T-helper 17 cell (primary cell): Measurements from ENCODE around the gene PNMA6E. TPM values are rescaled to one million over a fixed set of nuclear protein-coding genes. Genes with fewer than 3 reads are reported as not detected.

ENCODE experiments used
- ATAC-seq: fragments of 150-1000 bp; cut with Tn5 transposase; 2 replicates; pipeline ENCODE4 v1.10.0; 2021; ENCODE audit warnings: mild to moderate bottlenecking, moderate library complexity
- DNase-seq, 3 donors: peaks; one replicate each; pipeline versions ENCODE4 v3.0.0 to v3.0.0-alpha.2; 2020 to 2021
- H3K9me3 ChIP-seq: one replicate; pipeline ENCODE4 v1.7.0; 2013; ENCODE audit warnings: low read length, mild to moderate bottlenecking; ENCODE audit not compliant: control insufficient read depth, poor library complexity, severe bottlenecking
- H3K27ac Mint-ChIP-seq: one replicate; pipeline ENCODE4 v1.8.0; 2022; ENCODE audit warnings: mild to moderate bottlenecking, moderate library complexity, mixed read lengths
- H3K27me3 Mint-ChIP-seq: one replicate; pipeline ENCODE4 v1.8.0; 2022; ENCODE audit warnings: mixed read lengths
- H3K36me3 Mint-ChIP-seq: one replicate; pipeline ENCODE4 v1.8.0; 2022; ENCODE audit warnings: low read depth, mixed read lengths
- H3K4me1 Mint-ChIP-seq: one replicate; pipeline ENCODE4 v1.8.0; 2022; ENCODE audit warnings: mild to moderate bottlenecking, mixed read lengths
- H3K4me3 Mint-ChIP-seq: one replicate; pipeline ENCODE4 v1.8.0; 2022; ENCODE audit warnings: mild to moderate bottlenecking, moderate library complexity, mixed read lengths
- total RNA-seq, 4 donors: library from RNA in 2 of 4; stranded (reverse) in 2 of 4; gene quantifications; one replicate each; pipeline ENCODE4 v1.2.3 and lab custom pipeline; 2022 to 2026

Gene PNMA6E
- not detected for total RNA-seq
- 0 reads per million in 2 donors for total RNA-seq (lab: John Stamatoyannopoulos, UW)

GRCh38 chrX:153401133-153401764 is at the start of gene PNMA6E:
TSS of gene PNMA6E (minus strand) at chrX:153401350. CDS start at chrX:153398849, 2,501 bp downstream.
- Mint-ChIP-seq H3K4me1 (peaks cover 4% of the 10 kb centered on the region), H3K4me3 (no peak within 1 kb of the TSS), H3K36me3 (no peaks in the 10 kb centered on the region), H3K27ac (no peak within 1 kb of the TSS), H3K27me3 (no peaks in the 10 kb centered on the region)
- no peak for ATAC-seq
- no peaks in the 10 kb centered on the region for H3K9me3 ChIP-seq
- DNase-seq: no peak

GRCh38 chrX:153450949-153451277 is 49.8 kb upstream of the PNMA6E start:
- no peak overlapping the region for H3K4me3 Mint-ChIP-seq

GRCh38 chrX:153450114-153450948 is 49.2 kb upstream of the PNMA6E start:
- ATAC-seq (no peak), DNase-seq (no peak)
- no peaks in the 10 kb centered on the region for H3K36me3 Mint-ChIP-seq
- H3K27ac Mint-ChIP-seq: no peak overlapping the region
- no peaks in the 10 kb centered on the region for H3K9me3 ChIP-seq
- no peaks in the 10 kb centered on the region for H3K4me1 Mint-ChIP-seq
- no peak overlapping the region for H3K4me3 Mint-ChIP-seq
- H3K27me3 Mint-ChIP-seq: no peaks in the 10 kb centered on the region

More at GRCh38 chrX:153450949-153451277, 49.8 kb upstream of the PNMA6E start:
- Mint-ChIP-seq H3K27me3 (no peaks in the 10 kb centered on the region), H3K4me1 (no peaks in the 10 kb centered on the region), H3K27ac (peak overlapping the region; percentile 68), H3K36me3 (no peaks in the 10 kb centered on the region)
- ATAC-seq (no peak), DNase-seq (no peak)
- H3K9me3 ChIP-seq: no peaks in the 10 kb centered on the region

GRCh38 chrX:153449368-153450113 is 48.4 kb upstream of the PNMA6E start:
- no peak overlapping the region for H3K27ac Mint-ChIP-seq
- ATAC-seq (no peak), DNase-seq (no peak)
- H3K4me1 Mint-ChIP-seq: no peaks in the 10 kb centered on the region
- no peaks in the 10 kb centered on the region for H3K36me3 Mint-ChIP-seq
- H3K27me3 Mint-ChIP-seq: no peaks in the 10 kb centered on the region
- no peak overlapping the region for H3K4me3 Mint-ChIP-seq
- no peaks in the 10 kb centered on the region for H3K9me3 ChIP-seq

GRCh38 chrX:153448556-153449367 is 47.6 kb upstream of the PNMA6E start:
- no peaks in the 10 kb centered on the region for H3K27me3 Mint-ChIP-seq
- no peaks in the 10 kb centered on the region for H3K4me1 Mint-ChIP-seq
- no peak for DNase-seq
- no peak for ATAC-seq
- no peaks in the 10 kb centered on the region for H3K36me3 Mint-ChIP-seq
- no peak overlapping the region for H3K4me3 Mint-ChIP-seq
- no peak overlapping the region for H3K27ac Mint-ChIP-seq
- H3K9me3 ChIP-seq: no peaks in the 10 kb centered on the region

GRCh38 chrX:153447581-153447960 is 46.4 kb upstream of the PNMA6E start:
- Mint-ChIP-seq H3K36me3 (no peaks in the 10 kb centered on the region), H3K4me1 (no peaks in the 10 kb centered on the region), H3K27ac (no peak overlapping the region), H3K27me3 (no peaks in the 10 kb centered on the region), H3K4me3 (no peak overlapping the region)
- ATAC-seq: no peak
- no peaks in the 10 kb centered on the region for H3K9me3 ChIP-seq
- DNase-seq: no peak

GRCh38 chrX:153446950-153447580 is 45.9 kb upstream of the PNMA6E start:
- Mint-ChIP-seq H3K36me3 (no peaks in the 10 kb centered on the region), H3K27ac (no peak overlapping the region), H3K27me3 (no peaks in the 10 kb centered on the region), H3K4me1 (no peaks in the 10 kb centered on the region), H3K4me3 (no peak overlapping the region)
- H3K9me3 ChIP-seq: no peaks in the 10 kb centered on the region
- DNase-seq (no peak), ATAC-seq (no peak)

- DNase-seq (no peak), ATAC-seq (no peak)
- no peaks in the 10 kb centered on the region for H3K9me3 ChIP-seq
- no peaks in the 10 kb centered on the region for H3K27me3 Mint-ChIP-seq
- H3K4me1 Mint-ChIP-seq: no peaks in the 10 kb centered on the region
- no peak overlapping the region for H3K4me3 Mint-ChIP-seq
- no peak overlapping the region for H3K27ac Mint-ChIP-seq
- no peaks in the 10 kb centered on the region for H3K36me3 Mint-ChIP-seq
These were observed 45.4 kb upstream of the PNMA6E start for GRCh38 chrX:153446636-153446936.

GRCh38 chrX:153445856-153446635 is 44.9 kb upstream of the PNMA6E start, which contains the start of gene TREX2:
TSS of gene TREX2 (minus strand) at chrX:153446056. CDS start at chrX:153445430, 626 bp downstream.
- no peaks in the 10 kb centered on the region for H3K4me1 Mint-ChIP-seq
- no peak within 1 kb of the TSS for H3K27ac Mint-ChIP-seq
- H3K9me3 ChIP-seq: no peaks in the 10 kb centered on the region
- no peaks in the 10 kb centered on the region for H3K36me3 Mint-ChIP-seq
- no peak within 1 kb of the TSS for H3K4me3 Mint-ChIP-seq
- ATAC-seq (no peak), DNase-seq (no peak)
- H3K27me3 Mint-ChIP-seq: no peaks in the 10 kb centered on the region

- H3K36me3 Mint-ChIP-seq: no peaks in the 10 kb centered on the region
- no peak overlapping the region for H3K4me3 Mint-ChIP-seq
- H3K9me3 ChIP-seq: no peaks in the 10 kb centered on the region
These were observed 44.1 kb upstream of the PNMA6E start for GRCh38 chrX:153445106-153445855.

GRCh38 chrX:153444333-153445011 is 43.3 kb upstream of the PNMA6E start:
- H3K9me3 ChIP-seq: no peaks in the 10 kb centered on the region
- no peak overlapping the region for H3K27ac Mint-ChIP-seq
- no peak for DNase-seq
- H3K36me3 Mint-ChIP-seq: no peaks in the 10 kb centered on the region
- ATAC-seq: no peak
- H3K4me3 Mint-ChIP-seq: no peak overlapping the region
- H3K4me1 Mint-ChIP-seq: no peaks in the 10 kb centered on the region
- no peaks in the 10 kb centered on the region for H3K27me3 Mint-ChIP-seq

More at GRCh38 chrX:153445106-153445855, 44.1 kb upstream of the PNMA6E start:
- DNase-seq (no peak), ATAC-seq (no peak)
- H3K27me3 Mint-ChIP-seq: no peaks in the 10 kb centered on the region
- H3K27ac Mint-ChIP-seq: no peak overlapping the region
- H3K4me1 Mint-ChIP-seq: no peaks in the 10 kb centered on the region
